Measurements from ENCODE around the gene MAP3K4. TPM values are rescaled to one million over a fixed set of nuclear protein-coding genes. Genes with fewer than 3 reads are reported as not detected.

Gene MAP3K4
- total and polyA plus RNA-seq, 2 donors from 2014 or later, result 13.0 to 52.8 TPM

- Histone ChIP-seq H3K4me3 (ENCODE audit: low read length in 3 of 3) (no peak overlapping the region), H3K27me3 (ENCODE audit: control insufficient read depth, insufficient read depth, low read length) (no peaks in the 10 kb centered on the region), H3K9ac (ENCODE audit: low read length in 3 of 3) (no peak overlapping the region), H3K4me1 (ENCODE audit: control insufficient read depth in 2 of 3, insufficient read depth in 2 of 3, low read depth in 1 of 3, low read length in 3 of 3) (no peaks in the 10 kb centered on the region), H3K36me3 (ENCODE audit: control insufficient read depth in 2 of 3, insufficient read depth in 3 of 3, low read length in 3 of 3) (peaks cover 0 to 7% (median 0%) of the 10 kb centered on the region in 3 donors), H3K27ac (ENCODE audit: low read depth in 2 of 2, low read length in 2 of 2) (no peak overlapping the region), H3K9me3 (ENCODE audit: control insufficient read depth in 2 of 3, insufficient read depth in 1 of 3, low read length in 3 of 3) (no peaks in the 10 kb centered on the region)
- no peak for TF ChIP-seq CTCF (IDR thresholded peaks at IDR 0.05; ENCODE audit: borderline replicate concordance, extremely low read depth, insufficient read depth)
- DNase-seq (no peak), FAIRE-seq (no peak)
- intact Hi-C loops (cut with DNase I), result no loop called here
Observed at GRCh38 chr6:161125591-161125990, 134.0 kb downstream of the MAP3K4 start.

GRCh38 chr6:161127071-161127740, 135.6 kb downstream of the MAP3K4 start:
- H3K4me3 ChIP-seq (ENCODE audit: low read length in 3 of 3), result no peak overlapping the region
- H3K36me3 ChIP-seq (ENCODE audit: control insufficient read depth in 2 of 3, insufficient read depth in 3 of 3, low read length in 3 of 3), result peaks cover 0 to 10% (median 4%) of the 10 kb centered on the region in 3 donors
- H3K9ac ChIP-seq (ENCODE audit: low read length in 3 of 3), result no peak overlapping the region
- intact Hi-C loops (cut with DNase I), result no loop called here
- FAIRE-seq (no peak), DNase-seq (no peak)
- no peaks in the 10 kb centered on the region for H3K4me1 ChIP-seq (ENCODE audit: control insufficient read depth in 2 of 3, insufficient read depth in 2 of 3, low read depth in 1 of 3, low read length in 3 of 3)
- no peak for TF ChIP-seq CTCF (IDR thresholded peaks at IDR 0.05; ENCODE audit: borderline replicate concordance, extremely low read depth, insufficient read depth)
- no peaks in the 10 kb centered on the region for H3K9me3 ChIP-seq (ENCODE audit: control insufficient read depth in 2 of 3, insufficient read depth in 1 of 3, low read length in 3 of 3)
- no peak overlapping the region for H3K27ac ChIP-seq (ENCODE audit: low read depth in 2 of 2, low read length in 2 of 2)
- no peaks in the 10 kb centered on the region for H3K27me3 ChIP-seq (ENCODE audit: control insufficient read depth, insufficient read depth, low read length)

GRCh38 chr6:161128230-161128629, 136.7 kb downstream of the MAP3K4 start:
- no peak for FAIRE-seq
- H3K9ac ChIP-seq (ENCODE audit: low read length in 3 of 3), result no peak overlapping the region

More at GRCh38 chr6:161128230-161128629, 136.7 kb downstream of the MAP3K4 start:
- H3K4me3 ChIP-seq (ENCODE audit: low read length in 3 of 3), result no peak overlapping the region
- no peak for TF ChIP-seq CTCF (IDR thresholded peaks at IDR 0.05; ENCODE audit: borderline replicate concordance, extremely low read depth, insufficient read depth)
- intact Hi-C loops (cut with DNase I), result no loop called here
- H3K9me3 ChIP-seq (ENCODE audit: control insufficient read depth in 2 of 3, insufficient read depth in 1 of 3, low read length in 3 of 3), result no peaks in the 10 kb centered on the region
- no peaks in the 10 kb centered on the region for H3K4me1 ChIP-seq (ENCODE audit: control insufficient read depth in 2 of 3, insufficient read depth in 2 of 3, low read depth in 1 of 3, low read length in 3 of 3)
- no peak for DNase-seq
- no peaks in the 10 kb centered on the region for H3K27me3 ChIP-seq (ENCODE audit: control insufficient read depth, insufficient read depth, low read length)
- H3K36me3 ChIP-seq (ENCODE audit: control insufficient read depth in 2 of 3, insufficient read depth in 3 of 3, low read length in 3 of 3), result peaks cover 0 to 10% (median 8%) of the 10 kb centered on the region in 3 donors
- H3K27ac ChIP-seq (ENCODE audit: low read depth in 2 of 2, low read length in 2 of 2), result no peak overlapping the region
